Mesendoderm (in vitro differentiated cells): ENCODE data around the gene ALX3.

ENCODE experiments used
- DNase-seq: peaks from one replicate; pipeline ENCODE4 v3.0.0; 2013
- H2AK5ac ChIP-seq: 2 replicates; pipeline ENCODE4 v1.6.1; 2013; ENCODE audit warnings: low read length, inconsistent platforms
- H2BK120ac ChIP-seq: 2 replicates; pipeline ENCODE4 v1.6.1; 2013; ENCODE audit warnings: low read depth, mild to moderate bottlenecking, low read length, moderate library complexity, mixed read lengths
- H2BK15ac ChIP-seq: replicated peaks from 2 replicates; pipeline ENCODE4 v1.6.1; 2013; ENCODE audit warnings: low read depth, mild to moderate bottlenecking, moderate library complexity
- H2BK5ac ChIP-seq: 2 replicates; pipeline ENCODE4 v1.6.1; 2013; ENCODE audit warnings: low read length, inconsistent platforms
- H3K18ac ChIP-seq: 2 replicates; pipeline ENCODE4 v1.6.1; 2013; ENCODE audit warnings: mild to moderate bottlenecking, low read length, mixed read lengths
- H3K23ac ChIP-seq: one replicate; pipeline ENCODE4 v1.6.1; 2013; ENCODE audit warnings: low read length
- H3K27ac ChIP-seq: 2 replicates; pipeline ENCODE4 v1.5.1; 2013; ENCODE audit warnings: low read depth, mild to moderate bottlenecking, inconsistent platforms, low read length, moderate library complexity
- H3K27me3 ChIP-seq: 2 replicates; pipeline ENCODE4 v1.6.1; 2013; ENCODE audit warnings: low read length, control low read depth, mild to moderate bottlenecking, inconsistent platforms; ENCODE audit not compliant: insufficient read depth, poor library complexity
- H3K36me3 ChIP-seq: 2 replicates; pipeline ENCODE4 v1.6.1; 2013; ENCODE audit warnings: low read length, inconsistent platforms; ENCODE audit not compliant: control insufficient read depth, insufficient read depth
- H3K4ac ChIP-seq: one replicate; pipeline ENCODE4 v1.6.1; 2013; ENCODE audit warnings: low read depth, mild to moderate bottlenecking, low read length, moderate library complexity
- H3K4me1 ChIP-seq: 2 replicates; pipeline ENCODE4 v1.6.1; 2013; ENCODE audit warnings: low read depth, low read length, inconsistent platforms; ENCODE audit not compliant: control insufficient read depth
- H3K4me2 ChIP-seq: 2 replicates; pipeline ENCODE4 v1.6.1; 2013; ENCODE audit warnings: low read length
- H3K4me3 ChIP-seq: 2 replicates; pipeline ENCODE4 v1.5.1; 2013; ENCODE audit warnings: mild to moderate bottlenecking, low read length
- H3K56ac ChIP-seq: one replicate; pipeline ENCODE4 v1.6.1; 2013; ENCODE audit warnings: low read length
- H3K79me1 ChIP-seq: 2 replicates; pipeline ENCODE4 v1.6.1; 2013; ENCODE audit warnings: low read length, inconsistent platforms
- H3K79me2 ChIP-seq: 2 replicates; pipeline ENCODE4 v1.6.1; 2013; ENCODE audit warnings: mild to moderate bottlenecking, low read length; ENCODE audit not compliant: control insufficient read depth, insufficient read depth
- H3K9ac ChIP-seq: 2 replicates; pipeline ENCODE4 v1.6.1; 2013; ENCODE audit warnings: low read length, inconsistent platforms
- H4K5ac ChIP-seq: one replicate; pipeline ENCODE4 v1.6.1; 2013; ENCODE audit warnings: low read length
- H4K8ac ChIP-seq: one replicate; pipeline ENCODE4 v1.6.1; 2013; ENCODE audit warnings: low read depth, mild to moderate bottlenecking, control low read depth, low read length, moderate library complexity
- WGBS: extraction: QIAGEN DNeasy Blood & Tissue Kit; methylation state at CpG from one replicate; pipeline ENCODE4 v1.1.7; 2013; ENCODE audit warnings: low lambda C conversion rate, missing lambda C conversion rate; ENCODE audit not compliant: insufficient coverage; ENCODE audit errors: extremely low coverage; 5-methylcytosine and 5-hydroxymethylcytosine counted together

The ALX3 gene

GRCh38 chr1:110062612-110063011 is 7.9 kb downstream of the ALX3 start:
- H3K56ac ChIP-seq: no peak overlapping the region
- H3K23ac ChIP-seq: no peak overlapping the region
- H4K5ac ChIP-seq: no peak overlapping the region
- no peaks in the 10 kb centered on the region for H3K79me2 ChIP-seq
- no peak overlapping the region for H3K9ac ChIP-seq
- peaks cover 11% of the 10 kb centered on the region for H3K27me3 ChIP-seq
- H3K27ac ChIP-seq: no peak overlapping the region
- H3K4me1 ChIP-seq: no peaks in the 10 kb centered on the region
- H3K4me3 ChIP-seq: no peak overlapping the region
- no peak overlapping the region for H2BK120ac ChIP-seq
- no peak overlapping the region for H4K8ac ChIP-seq
- DNase-seq: peak; percentile 21
- H3K18ac ChIP-seq: no peak overlapping the region
- no peak overlapping the region for H3K4ac ChIP-seq
- no peak overlapping the region for H2BK5ac ChIP-seq
- WGBS: no CpG with 5 or more reads among the region's 2 CpGs
- H3K36me3 ChIP-seq: peaks cover 3% of the 10 kb centered on the region
- no peak overlapping the region for H3K4me2 ChIP-seq
- H3K79me1 ChIP-seq: no peaks in the 10 kb centered on the region
- H2AK5ac ChIP-seq: no peak overlapping the region
- no peak overlapping the region for H2BK15ac ChIP-seq

- no CpG with 5 or more reads among the region's 10 CpGs for WGBS
- Histone ChIP-seq H3K56ac (no peak overlapping the region), H3K18ac (no peak overlapping the region), H3K4ac (no peak overlapping the region), H3K23ac (no peak overlapping the region), H2BK15ac (no peak overlapping the region), H3K36me3 (peaks cover 10% of the 10 kb centered on the region), H2BK120ac (no peak overlapping the region), H3K9ac (no peak overlapping the region), H2AK5ac (no peak overlapping the region), H3K4me1 (no peaks in the 10 kb centered on the region), H3K27me3 (no peaks in the 10 kb centered on the region), H2BK5ac (no peak overlapping the region), H4K5ac (no peak overlapping the region), H3K4me2 (no peak overlapping the region), H3K27ac (no peak overlapping the region), H4K8ac (no peak overlapping the region), H3K79me2 (no peaks in the 10 kb centered on the region), H3K4me3 (no peak overlapping the region), H3K79me1 (no peaks in the 10 kb centered on the region)
- DNase-seq: no peak
These were observed 9.1 kb downstream of the ALX3 start for GRCh38 chr1:110061341-110061740.

GRCh38 chr1:110060662-110061060 is 9.8 kb downstream of the ALX3 start:
- H3K27me3 ChIP-seq: no peaks in the 10 kb centered on the region
- H3K79me1 ChIP-seq: no peaks in the 10 kb centered on the region
- H2AK5ac ChIP-seq: no peak overlapping the region
- H3K4me1 ChIP-seq: no peaks in the 10 kb centered on the region
- no peak overlapping the region for H3K4ac ChIP-seq
- no peak overlapping the region for H3K18ac ChIP-seq
- H2BK15ac ChIP-seq: no peak overlapping the region
- H2BK5ac ChIP-seq: no peak overlapping the region
- no peak for DNase-seq
- WGBS: no CpG with 5 or more reads among the region's 7 CpGs
- H3K56ac ChIP-seq: no peak overlapping the region
- no peak overlapping the region for H3K27ac ChIP-seq
- no peaks in the 10 kb centered on the region for H3K79me2 ChIP-seq
- peaks cover 11% of the 10 kb centered on the region for H3K36me3 ChIP-seq
- H2BK120ac ChIP-seq: no peak overlapping the region
- H4K5ac ChIP-seq: no peak overlapping the region
- H3K9ac ChIP-seq: no peak overlapping the region
- no peak overlapping the region for H4K8ac ChIP-seq
- H3K4me3 ChIP-seq: no peak overlapping the region
- H3K23ac ChIP-seq: no peak overlapping the region
- H3K4me2 ChIP-seq: no peak overlapping the region

GRCh38 chr1:110060034-110060661 is 10.3 kb downstream of the ALX3 start:
- H3K4me3 ChIP-seq: no peak overlapping the region
- no peak overlapping the region for H4K8ac ChIP-seq
- no peaks in the 10 kb centered on the region for H3K27me3 ChIP-seq
- H3K4me2 ChIP-seq: no peak overlapping the region
- H4K5ac ChIP-seq: no peak overlapping the region
- no peak overlapping the region for H2BK15ac ChIP-seq
- H3K4ac ChIP-seq: no peak overlapping the region
- H3K9ac ChIP-seq: no peak overlapping the region
- no peaks in the 10 kb centered on the region for H3K79me1 ChIP-seq
- no peaks in the 10 kb centered on the region for H3K79me2 ChIP-seq
- H2AK5ac ChIP-seq: no peak overlapping the region
- H2BK120ac ChIP-seq: no peak overlapping the region
- peak; percentile 77 for DNase-seq
- WGBS: no CpG with 5 or more reads among the region's 9 CpGs
- no peak overlapping the region for H2BK5ac ChIP-seq
- H3K27ac ChIP-seq: no peak overlapping the region
- no peak overlapping the region for H3K23ac ChIP-seq
- H3K18ac ChIP-seq: no peak overlapping the region
- H3K36me3 ChIP-seq: peaks cover 14% of the 10 kb centered on the region
- no peak overlapping the region for H3K56ac ChIP-seq
- H3K4me1 ChIP-seq: no peaks in the 10 kb centered on the region

GRCh38 chr1:110059133-110059863 is 11.2 kb downstream of the ALX3 start:
- Histone ChIP-seq H2BK15ac (no peak overlapping the region), H4K5ac (no peak overlapping the region), H2AK5ac (no peak overlapping the region), H3K27ac (no peak overlapping the region), H3K36me3 (peaks cover 19% of the 10 kb centered on the region), H2BK5ac (no peak overlapping the region), H3K9ac (no peak overlapping the region), H3K4me2 (no peak overlapping the region), H2BK120ac (no peak overlapping the region), H3K23ac (no peak overlapping the region), H3K18ac (no peak overlapping the region), H3K27me3 (no peaks in the 10 kb centered on the region), H3K4ac (no peak overlapping the region), H4K8ac (no peak overlapping the region), H3K79me2 (no peaks in the 10 kb centered on the region), H3K4me1 (no peaks in the 10 kb centered on the region), H3K56ac (no peak overlapping the region), H3K79me1 (no peaks in the 10 kb centered on the region), H3K4me3 (no peak overlapping the region)
- peak; percentile 23 for DNase-seq
- no CpG with 5 or more reads among the region's 6 CpGs for WGBS
